ENCODE results near the gene COL25A1. TPM values are rescaled to one million over a fixed set of nuclear protein-coding genes. Genes with fewer than 3 reads are reported as not detected.
"Not testable (repeated sequence)": the region's sequence is repeated elsewhere in the genome, so short reads cannot be mapped to it uniquely, and the experiment has no call there.

COL25A1 gene
- total RNA-seq, 1 donor, result 0.10 TPM

DNA sequence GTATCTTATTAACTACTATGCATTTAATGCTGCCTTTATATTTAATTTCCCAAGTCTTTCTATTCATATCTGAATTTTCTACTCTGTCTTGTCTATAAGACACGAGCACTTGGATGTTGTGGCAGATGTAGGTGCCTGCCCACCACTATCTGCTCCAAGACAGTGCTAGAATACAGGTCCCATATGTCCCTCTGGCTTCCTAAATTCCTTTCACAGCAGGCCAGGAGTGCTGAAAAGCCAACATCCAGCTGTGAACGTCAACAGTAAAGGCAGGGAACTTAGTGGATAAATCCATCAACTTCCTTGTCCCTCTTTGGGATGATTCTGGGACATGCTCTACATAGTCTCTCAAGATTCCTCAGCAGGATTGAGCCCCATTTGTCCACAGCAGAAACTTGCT is 294.5 kb downstream of the COL25A1 start:
- Histone ChIP-seq H3K4me1 (ENCODE audit: insufficient read depth, low read length) (no peaks in the 10 kb centered on the region), H3K4me3 (ENCODE audit: low read length) (no peak overlapping the region), H3K9me3 (ENCODE audit: low read depth, low read length) (no peaks in the 10 kb centered on the region), H3K27me3 (ENCODE audit: insufficient read depth, low read length) (no peaks in the 10 kb centered on the region)

DNA sequence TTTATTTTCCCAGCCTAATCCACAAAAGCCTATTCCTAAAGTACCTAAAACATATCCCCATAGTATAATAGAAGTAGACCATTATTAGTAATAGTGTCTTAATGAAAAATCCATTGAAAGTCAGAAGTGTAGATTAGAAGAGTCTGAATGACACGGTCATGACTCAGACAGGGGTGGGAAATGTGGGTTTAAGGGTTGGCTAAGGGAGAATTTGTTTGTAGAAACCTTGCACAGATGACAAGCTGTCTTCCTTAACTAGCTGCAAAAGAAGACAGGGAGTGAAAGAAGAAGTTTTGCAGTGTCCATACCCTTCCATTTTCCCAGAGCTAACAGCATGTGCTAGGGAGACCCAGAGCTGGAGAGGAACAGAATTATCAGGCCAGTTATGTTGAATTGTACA is 296.9 kb downstream of the COL25A1 start:
- H3K9me3 ChIP-seq (ENCODE audit: low read depth, low read length), result no peaks in the 10 kb centered on the region
- no peaks in the 10 kb centered on the region for H3K27me3 ChIP-seq (ENCODE audit: insufficient read depth, low read length)
- no peaks in the 10 kb centered on the region for H3K4me1 ChIP-seq (ENCODE audit: insufficient read depth, low read length)
- no peak overlapping the region for H3K4me3 ChIP-seq (ENCODE audit: low read length)

DNA sequence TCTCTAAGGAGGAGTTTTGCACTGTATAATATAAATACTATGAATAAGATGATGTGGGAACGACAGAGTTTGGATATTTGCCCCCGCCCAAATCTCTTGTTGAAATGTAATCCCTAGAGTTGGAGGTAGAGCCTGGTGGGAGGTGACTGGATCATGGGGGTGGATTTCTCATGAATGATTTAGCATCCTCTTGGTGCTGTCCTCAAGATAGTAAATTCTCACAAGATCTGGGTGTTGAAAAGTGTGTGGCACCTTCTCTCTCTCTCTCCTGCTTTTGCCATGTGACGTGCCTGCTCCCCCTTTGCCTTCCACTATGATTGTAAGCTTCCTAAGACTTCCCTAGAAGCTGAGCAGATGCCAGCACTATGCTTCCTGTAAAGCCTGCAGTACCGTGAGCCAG is 298.0 kb downstream of the COL25A1 start:
- Histone ChIP-seq H3K27me3 (ENCODE audit: insufficient read depth, low read length) (no peaks in the 10 kb centered on the region), H3K4me3 (ENCODE audit: low read length) (no peak overlapping the region), H3K4me1 (ENCODE audit: insufficient read depth, low read length) (no peaks in the 10 kb centered on the region), H3K9me3 (ENCODE audit: low read depth, low read length) (no peaks in the 10 kb centered on the region)

DNA sequence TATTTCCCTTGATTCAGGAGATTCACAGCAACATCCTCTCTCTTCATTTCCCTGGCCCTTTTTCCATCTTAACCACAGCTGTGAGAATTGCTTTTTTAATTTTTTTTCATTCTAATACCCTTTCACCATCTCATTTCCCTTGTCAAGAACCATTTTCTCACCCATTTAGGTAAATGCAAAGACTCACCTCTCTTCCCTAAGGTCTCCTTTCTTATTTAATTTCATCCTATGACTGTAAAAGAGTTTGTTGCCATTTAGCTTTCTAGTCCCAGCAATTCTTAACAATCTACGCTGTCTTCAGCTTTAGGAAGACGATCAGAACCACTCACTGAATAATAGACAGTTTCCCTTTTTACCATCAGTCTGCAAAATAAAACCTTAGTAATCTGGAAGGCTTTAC is 298.5 kb downstream of the COL25A1 start:
- no peaks in the 10 kb centered on the region for H3K27me3 ChIP-seq (ENCODE audit: insufficient read depth, low read length)
- H3K4me3 ChIP-seq (ENCODE audit: low read length), result no peak overlapping the region
- H3K9me3 ChIP-seq (ENCODE audit: low read depth, low read length), result no peaks in the 10 kb centered on the region
- no peaks in the 10 kb centered on the region for H3K4me1 ChIP-seq (ENCODE audit: insufficient read depth, low read length)

DNA sequence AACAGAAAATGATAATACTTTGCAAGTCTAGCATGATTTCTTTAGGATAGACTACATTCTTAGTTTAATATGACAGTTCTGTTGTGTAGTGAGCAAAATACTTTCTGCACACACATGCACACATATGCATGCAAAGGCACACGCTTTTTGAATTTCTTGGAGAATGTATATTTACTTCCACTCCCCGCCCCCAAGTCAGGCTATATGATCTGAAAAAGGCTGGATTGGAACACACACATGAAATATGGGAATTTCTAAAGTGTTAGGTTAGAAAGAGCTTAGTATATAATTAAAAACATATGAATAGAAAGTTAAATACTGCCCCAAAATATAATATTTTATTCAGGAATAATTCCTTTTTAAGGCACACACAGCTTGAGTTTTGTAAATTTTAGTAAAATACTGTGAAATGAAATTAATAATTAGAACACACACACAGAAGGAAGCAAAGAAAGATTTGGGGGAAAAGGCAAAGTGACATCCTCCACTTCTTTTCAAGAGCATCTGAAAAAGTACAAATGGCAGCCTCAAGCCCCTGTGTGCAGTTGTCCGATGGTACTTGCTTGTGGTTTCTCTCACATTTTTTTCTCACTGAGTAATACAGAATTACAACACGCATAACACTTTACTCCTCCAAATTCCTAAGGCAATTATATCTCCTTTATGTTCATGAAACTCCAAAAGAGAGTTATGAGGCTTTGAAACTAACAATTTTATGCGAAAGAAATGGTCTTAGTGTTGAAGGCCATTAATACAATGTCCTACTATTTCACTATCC is 310.7 kb downstream of the COL25A1 start:
- H3K9me3 ChIP-seq (ENCODE audit: low read depth, low read length), result no peaks in the 10 kb centered on the region
- H3K27me3 ChIP-seq (ENCODE audit: insufficient read depth, low read length), result no peaks in the 10 kb centered on the region
- no peak overlapping the region for H3K4me3 ChIP-seq (ENCODE audit: low read length)
- H3K4me1 ChIP-seq (ENCODE audit: insufficient read depth, low read length), result no peaks in the 10 kb centered on the region

DNA sequence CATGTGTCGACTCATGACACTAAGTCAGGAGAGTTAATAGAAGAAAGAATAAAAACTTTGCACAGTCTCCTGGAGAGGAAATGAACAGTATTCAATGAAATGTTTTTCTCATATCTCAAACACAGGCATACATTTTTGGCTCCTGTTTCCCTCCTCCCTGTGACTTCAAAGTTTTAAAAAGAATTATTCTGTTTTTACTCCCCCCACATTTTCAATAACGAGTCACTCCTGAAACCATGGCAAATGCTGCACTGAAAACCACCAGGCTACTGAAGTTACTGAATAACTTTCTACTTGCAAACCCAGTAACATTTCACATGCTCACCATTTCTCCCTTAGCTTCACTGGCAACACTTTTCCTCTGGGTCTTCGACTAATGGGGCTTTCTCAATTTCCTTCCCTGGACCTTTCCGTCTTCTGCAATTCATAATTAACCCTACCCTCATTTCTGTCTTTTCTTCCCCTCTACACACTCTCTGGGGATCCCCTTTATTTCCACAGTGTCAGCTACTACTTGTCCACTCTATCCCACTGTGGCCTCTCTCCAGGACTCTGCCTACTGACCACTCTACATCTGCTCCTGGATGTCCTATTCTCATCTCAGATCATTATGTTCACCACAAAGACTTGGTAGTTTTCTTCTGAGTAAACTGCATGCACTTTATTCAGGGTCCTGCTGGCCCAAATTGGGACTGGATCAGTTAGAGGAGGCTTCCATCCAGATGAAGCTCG is 313.8 kb downstream of the COL25A1 start:
- Histone ChIP-seq H3K9me3 (ENCODE audit: low read depth, low read length) (no peaks in the 10 kb centered on the region), H3K4me1 (ENCODE audit: insufficient read depth, low read length) (no peaks in the 10 kb centered on the region), H3K27me3 (ENCODE audit: insufficient read depth, low read length) (no peaks in the 10 kb centered on the region), H3K4me3 (ENCODE audit: low read length) (no peak overlapping the region)

DNA sequence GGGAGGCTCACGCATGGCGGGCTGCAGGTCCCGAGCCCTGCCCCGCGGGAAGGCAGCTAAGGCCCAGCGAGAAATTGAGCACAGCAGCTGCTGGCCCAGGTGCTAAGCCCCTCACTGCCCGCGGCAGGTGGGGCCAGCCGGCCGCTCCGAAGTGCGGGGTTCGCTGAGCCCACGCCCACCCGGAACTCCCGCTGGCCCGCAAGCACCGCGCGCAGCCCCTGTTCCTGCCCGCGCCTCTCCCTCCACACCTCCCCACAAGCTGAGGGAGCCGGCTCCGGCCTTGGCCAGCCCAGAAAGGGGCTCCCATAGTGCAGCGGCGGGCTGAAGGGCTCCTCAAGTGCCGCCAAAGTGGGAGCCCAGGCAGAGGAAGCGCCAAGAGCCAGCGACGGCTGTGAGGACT is 318.0 kb downstream of the COL25A1 start:
- H3K9me3 ChIP-seq (ENCODE audit: low read depth, low read length); H3K4me1 ChIP-seq (ENCODE audit: insufficient read depth, low read length); H3K27me3 ChIP-seq (ENCODE audit: insufficient read depth, low read length); H3K4me3 ChIP-seq (ENCODE audit: low read length): not testable (repeated sequence)

DNA sequence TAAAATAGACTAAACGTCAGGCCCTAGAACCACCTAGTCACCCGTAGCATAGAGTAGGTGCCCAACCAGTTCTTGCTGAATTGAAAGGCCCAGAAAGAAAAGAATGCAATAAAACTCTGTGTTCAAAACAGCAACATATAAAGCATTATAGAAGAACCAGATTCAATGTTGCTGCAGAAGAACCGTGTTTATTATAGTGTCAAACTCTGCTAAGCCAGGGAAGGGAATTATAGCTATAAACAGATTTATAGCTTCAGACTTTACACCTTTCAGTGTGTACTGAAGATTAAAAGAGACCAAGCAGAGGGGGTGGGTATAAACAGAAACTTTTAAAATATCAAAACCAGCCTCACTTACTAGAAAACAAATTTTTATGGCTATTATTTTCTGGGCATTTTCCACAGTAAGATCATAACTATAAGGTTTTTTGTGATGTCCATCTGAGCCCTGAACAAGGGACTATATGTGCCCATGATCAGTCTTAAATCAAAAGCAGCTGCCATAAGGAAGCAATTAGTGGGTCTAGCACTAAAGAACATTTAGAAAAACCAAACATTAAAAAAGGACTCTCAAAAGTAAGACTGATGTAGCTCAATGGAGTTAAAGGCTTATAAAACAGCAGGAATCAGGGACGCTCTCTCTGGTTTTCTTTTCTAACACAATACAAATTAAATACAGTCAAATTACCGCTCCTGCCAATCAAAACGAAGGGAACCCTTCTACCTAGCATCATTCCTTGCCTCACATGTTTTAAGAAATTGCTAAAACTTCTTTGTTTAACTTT is 319.9 kb downstream of the COL25A1 start:
- Histone ChIP-seq H3K27me3 (ENCODE audit: insufficient read depth, low read length) (no peaks in the 10 kb centered on the region), H3K4me3 (ENCODE audit: low read length) (no peak overlapping the region), H3K9me3 (ENCODE audit: low read depth, low read length) (no peaks in the 10 kb centered on the region), H3K4me1 (ENCODE audit: insufficient read depth, low read length) (no peaks in the 10 kb centered on the region)

DNA sequence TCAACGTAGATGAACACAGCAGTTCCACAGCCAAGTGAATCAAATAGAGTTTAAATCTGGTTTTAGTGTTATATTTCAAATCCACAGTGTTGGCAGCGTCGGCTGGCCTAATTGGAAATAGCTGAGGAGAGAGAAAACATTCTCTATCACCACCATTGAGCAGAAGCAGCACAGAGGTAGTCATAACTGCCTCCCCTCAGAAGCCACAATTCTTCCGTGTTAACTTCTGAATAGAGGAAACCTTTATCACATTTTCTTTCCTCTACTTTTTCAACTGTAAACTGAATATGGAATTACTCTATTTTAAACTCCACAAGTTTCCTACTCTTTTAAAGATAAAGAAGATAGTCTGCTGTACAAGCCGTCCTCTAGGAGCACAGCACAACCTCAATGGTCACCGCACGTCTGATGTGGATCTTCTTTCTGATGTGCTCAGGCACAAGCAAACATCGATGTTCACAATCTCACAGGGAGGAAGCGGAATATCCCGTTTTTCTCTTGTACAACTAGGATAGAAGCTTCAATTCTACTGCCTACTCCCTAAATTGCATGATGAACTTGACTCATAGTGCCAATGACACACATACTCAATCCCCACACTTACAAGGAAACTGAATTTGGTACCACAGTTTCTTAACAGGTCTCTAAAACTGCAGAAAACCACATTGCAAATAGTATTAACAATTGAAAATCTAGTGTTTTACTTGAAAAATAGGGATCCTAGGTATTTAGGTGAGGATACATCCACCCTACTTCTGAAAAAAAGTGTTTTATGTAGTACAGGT is 321.8 kb downstream of the COL25A1 start:
- Histone ChIP-seq H3K9me3 (ENCODE audit: low read depth, low read length) (no peaks in the 10 kb centered on the region), H3K4me1 (ENCODE audit: insufficient read depth, low read length) (no peaks in the 10 kb centered on the region), H3K4me3 (ENCODE audit: low read length) (no peak overlapping the region), H3K27me3 (ENCODE audit: insufficient read depth, low read length) (no peaks in the 10 kb centered on the region)

DNA sequence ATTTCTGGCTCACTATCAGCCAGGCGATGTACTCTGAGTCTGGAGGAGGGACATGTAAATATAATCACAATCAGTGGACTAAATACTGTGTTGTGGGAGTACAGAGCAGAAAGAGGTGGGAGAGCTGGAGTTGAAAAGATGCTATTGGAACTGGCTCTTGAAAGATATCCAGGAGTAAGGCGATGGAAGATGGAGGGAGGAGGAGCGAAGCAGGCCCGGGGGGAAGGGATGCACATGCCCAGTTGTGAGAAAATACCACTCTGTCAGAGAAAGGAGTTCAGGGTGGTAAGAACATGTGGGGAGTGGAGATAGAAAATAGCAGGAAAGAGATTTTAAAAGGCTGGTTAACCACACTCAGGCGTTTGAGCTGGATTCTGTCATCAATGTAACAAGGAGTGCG is 322.7 kb downstream of the COL25A1 start:
- Histone ChIP-seq H3K4me1 (ENCODE audit: insufficient read depth, low read length) (no peaks in the 10 kb centered on the region), H3K4me3 (ENCODE audit: low read length) (no peak overlapping the region), H3K9me3 (ENCODE audit: low read depth, low read length) (no peaks in the 10 kb centered on the region), H3K27me3 (ENCODE audit: insufficient read depth, low read length) (no peaks in the 10 kb centered on the region)

DNA sequence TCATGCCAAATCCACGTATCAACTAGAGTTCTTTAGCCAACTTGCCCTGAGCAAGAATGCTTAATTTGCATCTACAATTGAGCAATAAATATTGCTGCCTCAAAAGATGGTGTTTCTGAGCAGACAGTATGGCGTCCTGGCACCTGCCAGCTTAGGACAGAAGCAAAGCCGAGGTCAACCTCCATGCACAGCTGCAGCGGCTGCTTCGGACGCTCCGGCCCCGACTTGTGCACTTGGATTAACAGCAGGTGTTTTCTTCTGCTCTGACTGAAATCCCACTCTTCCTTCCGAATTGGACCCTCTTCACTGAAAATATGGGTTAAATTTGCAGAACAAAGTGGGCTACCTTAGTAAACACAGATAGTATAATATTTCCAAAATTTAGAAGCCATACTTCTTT is 324.4 kb downstream of the COL25A1 start:
- Histone ChIP-seq H3K27me3 (ENCODE audit: insufficient read depth, low read length) (no peaks in the 10 kb centered on the region), H3K4me1 (ENCODE audit: insufficient read depth, low read length) (no peaks in the 10 kb centered on the region)

DNA sequence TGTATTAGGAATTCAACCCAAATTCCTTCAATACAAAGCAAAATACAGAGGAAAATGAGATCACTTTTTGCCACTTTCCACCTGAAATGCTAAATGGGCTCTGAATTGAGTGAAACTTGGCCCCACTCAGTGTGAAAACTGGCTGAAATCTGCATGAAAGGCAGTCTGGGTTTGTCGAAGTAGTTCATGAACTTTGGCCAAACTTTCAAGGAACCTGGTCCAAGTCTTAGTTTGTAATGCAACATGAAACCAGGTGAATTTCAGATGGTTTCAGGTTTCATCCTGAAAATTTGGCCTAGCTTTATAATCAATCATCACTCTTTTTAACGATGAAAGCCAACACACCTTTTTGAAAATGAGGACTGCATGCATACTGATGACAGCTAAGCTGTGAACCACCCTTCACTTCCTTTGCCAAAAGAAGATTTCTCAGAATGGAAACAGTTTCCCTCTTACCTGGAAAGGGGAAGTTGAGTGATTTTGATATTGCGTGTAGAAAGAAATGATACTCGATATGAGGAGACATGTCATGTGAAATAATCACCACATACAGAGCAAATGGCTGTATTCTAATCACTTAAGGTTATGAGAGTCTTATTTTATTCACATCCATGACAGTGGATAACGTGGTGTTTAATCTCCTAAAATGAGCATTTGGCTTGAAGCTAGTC is 329.7 kb downstream of the COL25A1 start:
- Histone ChIP-seq H3K9me3 (ENCODE audit: low read depth, low read length) (no peaks in the 10 kb centered on the region), H3K4me3 (ENCODE audit: low read length) (no peak overlapping the region), H3K27me3 (ENCODE audit: insufficient read depth, low read length) (no peaks in the 10 kb centered on the region), H3K4me1 (ENCODE audit: insufficient read depth, low read length) (no peaks in the 10 kb centered on the region)

More for the DNA sequence above, 324.4 kb downstream of the COL25A1 start:
- no peak overlapping the region for H3K4me3 ChIP-seq (ENCODE audit: low read length)
- no peaks in the 10 kb centered on the region for H3K9me3 ChIP-seq (ENCODE audit: low read depth, low read length)

DNA sequence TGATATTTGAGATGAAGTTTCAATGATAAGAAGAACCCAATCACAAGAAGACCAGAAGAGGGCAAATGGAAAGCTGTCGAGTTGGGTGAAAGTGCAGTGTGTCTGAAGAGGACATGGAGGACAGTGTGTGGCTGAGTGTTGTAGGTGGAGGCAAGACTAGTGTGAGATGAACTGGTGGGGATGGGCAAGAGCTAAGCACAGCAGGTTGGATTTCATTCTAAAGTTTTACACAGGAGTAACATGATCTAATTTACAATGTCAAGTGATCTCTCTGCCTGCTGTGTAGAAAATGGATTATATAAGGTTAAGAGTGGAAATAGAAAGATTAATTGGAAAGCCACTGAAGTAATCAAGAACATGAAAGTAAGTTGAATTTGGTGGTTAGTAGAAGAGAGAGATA is 331.0 kb downstream of the COL25A1 start:
- Histone ChIP-seq H3K9me3 (ENCODE audit: low read depth, low read length) (no peaks in the 10 kb centered on the region), H3K27me3 (ENCODE audit: insufficient read depth, low read length) (no peaks in the 10 kb centered on the region), H3K4me3 (ENCODE audit: low read length) (no peak overlapping the region), H3K4me1 (ENCODE audit: insufficient read depth, low read length) (no peaks in the 10 kb centered on the region)

DNA sequence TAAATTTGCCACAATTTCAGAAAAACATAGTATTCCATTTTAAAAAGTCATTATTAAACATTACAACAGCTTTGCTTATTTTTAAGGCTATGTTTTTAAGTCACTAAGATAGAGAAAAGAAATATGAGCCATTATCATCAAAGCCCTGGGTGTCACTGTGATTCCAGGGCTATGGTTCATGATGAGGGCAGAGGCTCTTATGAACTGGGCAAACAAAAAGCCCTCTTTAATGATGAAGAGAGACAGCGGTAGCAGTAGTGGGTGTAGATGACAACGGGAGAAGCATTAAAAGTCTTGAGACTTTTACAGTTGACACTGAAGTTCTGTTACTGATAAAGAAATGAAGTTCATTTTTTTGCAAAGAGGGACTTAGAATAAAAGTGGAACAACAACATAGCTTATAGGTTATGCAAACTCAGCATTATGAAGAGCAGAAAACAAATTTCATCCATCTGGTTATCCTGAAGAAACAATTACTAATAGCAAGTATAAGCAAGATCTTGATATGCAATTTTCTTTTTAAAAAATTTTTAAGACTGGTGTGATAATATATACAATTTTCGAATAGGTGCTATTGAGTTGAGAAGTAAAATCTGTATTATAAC is 336.9 kb downstream of the COL25A1 start:
- no peaks in the 10 kb centered on the region for H3K9me3 ChIP-seq (ENCODE audit: low read depth, low read length)
- no peak overlapping the region for H3K4me3 ChIP-seq (ENCODE audit: low read length)
- H3K4me1 ChIP-seq (ENCODE audit: insufficient read depth, low read length), result no peaks in the 10 kb centered on the region
- H3K27me3 ChIP-seq (ENCODE audit: insufficient read depth, low read length), result no peaks in the 10 kb centered on the region
